GM12872 (cell line): ENCODE data around the gene CDC42BPB.

Experiments
- CTCF ChIP-seq: IDR thresholded peaks from 3 replicates; pipeline ENCODE4 v1.5.1; 2011; ENCODE audit warnings: low read depth, mild to moderate bottlenecking, low read length, moderate library complexity; ENCODE audit not compliant: insufficient read depth

Gene CDC42BPB

GRCh38 chr14:102973706-102974285 is 83.6 kb downstream of the CDC42BPB start:
- no peak for TF ChIP-seq CTCF

DNA sequence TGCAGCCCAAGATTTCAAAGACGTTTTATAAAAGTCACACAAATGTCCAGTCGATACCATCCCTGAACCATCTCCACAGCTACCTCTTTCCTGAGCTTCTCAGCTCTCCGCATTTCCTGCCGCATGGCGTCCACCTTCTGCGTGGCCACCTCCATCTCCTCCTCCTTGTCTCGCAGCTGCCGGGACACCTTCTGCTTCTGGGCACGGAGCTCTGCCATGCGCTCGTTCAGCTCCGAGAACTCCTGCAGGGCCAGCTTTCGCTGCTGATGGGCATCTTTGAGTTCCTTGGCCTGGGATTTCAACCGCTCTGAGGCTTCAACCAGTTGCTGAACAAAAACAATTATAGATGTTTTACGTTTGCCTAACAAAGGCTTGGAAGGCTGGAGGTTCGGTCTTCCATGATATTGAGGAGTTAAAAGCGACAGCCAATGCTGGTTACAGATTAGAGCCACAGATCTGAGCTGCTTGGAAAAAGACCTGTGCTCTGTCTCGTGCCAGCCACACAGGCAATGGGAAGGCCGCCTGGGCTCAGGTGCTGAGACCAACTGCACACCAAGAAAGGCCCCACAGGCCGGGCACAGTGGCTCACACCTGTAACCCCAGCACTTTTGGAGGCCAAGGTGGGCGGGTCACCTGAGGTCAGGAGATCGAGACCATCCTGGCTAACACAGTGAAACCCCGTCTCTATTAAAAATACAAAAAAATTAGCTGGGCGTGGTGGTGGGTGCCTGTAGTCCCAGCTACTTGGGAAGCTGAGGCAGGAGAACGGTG is 85.3 kb downstream of the CDC42BPB start:
- no peak for TF ChIP-seq CTCF

DNA sequence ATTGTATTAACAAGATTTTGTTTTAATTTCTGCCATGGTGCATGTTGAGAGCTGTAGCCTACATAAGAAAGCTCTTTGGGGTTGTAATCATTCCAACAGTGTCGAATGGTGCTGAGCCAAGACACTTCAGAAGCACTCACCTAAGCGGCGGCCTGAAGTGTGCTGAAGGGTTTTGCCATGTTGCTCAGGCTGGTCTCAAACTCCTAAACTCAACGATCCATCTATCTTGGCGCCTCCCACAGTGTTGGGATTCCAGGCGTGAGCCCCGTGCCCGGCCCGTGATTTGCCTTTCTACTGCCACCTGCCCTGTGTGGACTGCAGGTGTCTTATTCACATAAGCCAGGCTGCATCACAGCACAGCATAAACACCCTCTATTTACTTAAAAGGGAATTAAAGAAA is 86.0 kb downstream of the CDC42BPB start:
- no peak for TF ChIP-seq CTCF

DNA sequence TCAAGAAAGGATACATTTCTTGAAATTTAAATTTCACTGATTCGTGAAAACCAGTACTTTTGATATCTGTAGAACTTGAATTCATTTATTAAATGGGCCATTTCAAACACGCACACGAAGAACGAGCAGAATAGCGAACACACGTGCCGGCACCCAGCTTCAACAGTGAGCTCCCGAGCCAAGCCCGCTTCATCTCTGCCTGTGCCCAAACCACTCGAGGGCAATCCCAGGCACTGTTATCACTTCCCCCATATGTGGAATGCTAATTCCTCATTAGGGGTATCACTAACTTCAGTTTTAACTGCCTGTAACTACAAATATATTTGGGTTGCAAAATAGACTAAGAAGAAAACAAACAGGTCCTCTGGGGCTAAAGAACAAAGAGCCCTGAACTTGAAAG is 86.9 kb downstream of the CDC42BPB start:
- no peak for TF ChIP-seq CTCF

DNA sequence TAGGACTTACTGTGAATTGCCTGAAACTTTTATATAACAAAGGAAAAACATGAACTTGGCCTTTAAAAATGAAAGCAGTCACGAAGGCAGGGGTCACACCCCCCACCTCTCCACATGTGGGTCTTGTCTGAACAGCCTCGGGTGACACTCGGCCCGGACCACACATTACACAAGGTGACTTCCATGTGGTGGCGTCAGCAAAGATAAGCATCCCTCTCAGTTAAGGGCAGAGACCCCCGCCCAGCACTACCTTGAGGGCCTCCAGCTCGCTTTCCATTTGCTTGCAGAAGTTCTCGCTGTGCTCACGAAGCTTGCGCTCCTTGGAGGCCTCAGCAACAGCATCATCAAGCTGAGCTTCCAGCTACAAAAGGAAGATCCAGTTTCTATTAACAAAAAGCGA is 87.4 kb downstream of the CDC42BPB start:
- no peak for TF ChIP-seq CTCF

- no peak for TF ChIP-seq CTCF
Observed at GRCh38 chr14:102969060-102969791, 88.1 kb downstream of the CDC42BPB start.

DNA sequence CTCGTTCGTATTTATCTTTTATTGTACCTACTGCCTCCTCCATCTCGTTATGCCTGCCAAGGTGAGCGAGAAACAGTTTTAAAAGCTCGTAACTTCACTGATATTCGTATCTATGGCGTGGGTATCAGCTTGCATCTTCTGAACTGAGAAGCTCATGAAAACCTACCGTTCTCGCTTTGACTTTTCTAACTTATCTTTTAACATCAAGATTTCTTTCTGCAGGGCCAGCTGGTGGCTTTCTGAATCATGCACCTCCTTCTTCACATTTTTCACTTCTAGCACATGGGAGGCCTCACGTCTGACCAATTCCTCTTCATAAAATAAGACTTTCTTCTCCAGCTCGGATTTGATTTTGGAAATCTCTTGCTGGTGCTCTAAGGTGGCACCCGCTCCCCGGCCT is 89.0 kb downstream of the CDC42BPB start:
- no peak for TF ChIP-seq CTCF
